Naive thymus-derived CD8-positive, alpha-beta T cell (primary cell): ENCODE data around the gene APLF. TPM values are rescaled to one million over a fixed set of nuclear protein-coding genes. Genes with fewer than 3 reads are reported as not detected.

Experiments
- ATAC-seq, 2 donors: fragments of 150-1000 bp; cut with Tn5 transposase in 1 of 2; sonication (Bioruptor Pico), chemical (Tn5 transposase) in 1 of 2; 1 replicate in 1 of 2; 2 replicates in 1 of 2; pipeline ENCODE4 v1.10.0; 2021; ENCODE audit warnings: mild to moderate bottlenecking in 2 of 2, moderate library complexity in 2 of 2
- POLR2A ChIA-PET: fragments of 350-600 bp; sonication (Branson Sonifier 250); formaldehyde crosslinking; loops from one replicate; lab custom pipeline; 2021; ENCODE audit warnings: antibody characterized with exemption; lab: Charles Lee
- DNase-seq, 10 donors: peaks; one replicate each; pipeline versions ENCODE4 v3.0.0 to v3.0.0-alpha.2; 2020 to 2022
- H3K27ac Mint-ChIP-seq, 10 donors: one replicate each; pipeline ENCODE4 v1.8.0; 2020 to 2022; ENCODE audit warnings: mild to moderate bottlenecking in 10 of 10, mixed read lengths in 10 of 10, moderate library complexity in 4 of 10, inconsistent platforms in 1 of 10
- H3K27me3 Mint-ChIP-seq, 5 donors: one replicate each; pipeline ENCODE4 v1.8.0; 2021 to 2022; ENCODE audit warnings: mixed read lengths in 5 of 5
- H3K36me3 Mint-ChIP-seq, 3 donors: one replicate each; pipeline ENCODE4 v1.8.0; 2020 to 2022; ENCODE audit warnings: mixed read lengths in 3 of 3, mild to moderate bottlenecking in 2 of 3, inconsistent platforms in 1 of 3
- H3K4me1 Mint-ChIP-seq, 4 donors: one replicate each; pipeline ENCODE4 v1.8.0; 2021 to 2022; ENCODE audit warnings: mixed read lengths in 4 of 4
- H3K4me3 Mint-ChIP-seq, 10 donors: one replicate each; pipeline ENCODE4 v1.8.0; 2020 to 2022; ENCODE audit warnings: mild to moderate bottlenecking in 10 of 10, mixed read lengths in 10 of 10, moderate library complexity in 6 of 10, inconsistent platforms in 1 of 10
- H3K9me3 Mint-ChIP-seq, 9 donors: one replicate each; pipeline ENCODE4 v1.8.0; 2020 to 2022; ENCODE audit warnings: mixed read lengths in 9 of 9, mild to moderate bottlenecking in 3 of 9, inconsistent platforms in 1 of 9, moderate library complexity in 1 of 9
- polyA plus RNA-seq, 3 donors: library from polyadenylated mRNA; unstranded; fragments of 300-500 nt; fragmentation: Illumina TruSeq; gene quantifications; one replicate each; pipeline ENCODE4 v1.2.3, GENCODE V29; 2021
- total RNA-seq, 8 experiments: library from RNA in 2 of 8; stranded (reverse) in 2 of 8; gene quantifications; one replicate each; pipeline ENCODE4 v1.2.3 and lab custom pipeline; 2021 to 2026

Gene APLF
- total and polyA plus RNA-seq, 5 experiments from 2014 or later = 1.4 to 9.7 (median 1.6) TPM

GRCh38 chr2:68489282-68489681, 21.9 kb downstream of the APLF start:
- no peak overlapping the region for H3K4me3 Mint-ChIP-seq

GRCh38 chr2:68491582-68491981, 24.2 kb downstream of the APLF start:
- Mint-ChIP-seq H3K27ac (no peak overlapping the region), H3K9me3 (peaks cover 0 to 12% (median 3%) of the 10 kb centered on the region in 9 donors), H3K4me1 (peaks cover 0 to 3% (median 1%) of the 10 kb centered on the region in 4 donors), H3K36me3 (peaks cover 6 to 27% (median 13%) of the 10 kb centered on the region in 3 donors), H3K4me3 (no peak overlapping the region), H3K27me3 (no peaks in the 10 kb centered on the region)
- POLR2A ChIA-PET = no interaction called here
- DNase-seq (no peak), ATAC-seq (no peak)

More at GRCh38 chr2:68489282-68489681, 21.9 kb downstream of the APLF start:
- POLR2A ChIA-PET = interaction anchor here (1.7 to 2.5 kb wide), 2 partner anchors 17 to 22 kb away, joined by 3 to 9 read pairs; partner anchors contain the start of genes APLF and FBXO48
- Mint-ChIP-seq H3K4me1 (peaks cover 0 to 3% (median 1%) of the 10 kb centered on the region in 4 donors), H3K36me3 (peaks cover 6 to 9% (median 6%) of the 10 kb centered on the region in 3 donors), H3K9me3 (peaks cover 0 to 3% (median 0%) of the 10 kb centered on the region in 9 donors), H3K27ac (no peak overlapping the region), H3K27me3 (no peaks in the 10 kb centered on the region)
- ATAC-seq = no peak
- DNase-seq = no peak

GRCh38 chr2:68499133-68499532, 31.7 kb downstream of the APLF start:
- Mint-ChIP-seq H3K4me1 (peaks cover 0 to 2% (median 0%) of the 10 kb centered on the region in 4 donors), H3K36me3 (peaks cover 0 to 22% (median 12%) of the 10 kb centered on the region in 3 donors), H3K27me3 (no peaks in the 10 kb centered on the region), H3K4me3 (no peak overlapping the region), H3K27ac (no peak overlapping the region), H3K9me3 (peaks cover 0 to 22% (median 10%) of the 10 kb centered on the region in 9 donors)
- DNase-seq (no peak), ATAC-seq (no peak)
- POLR2A ChIA-PET = no interaction called here

GRCh38 chr2:68500649-68501048, 33.3 kb downstream of the APLF start:
- peaks cover 0 to 8% (median 8%) of the 10 kb centered on the region in 3 donors for H3K36me3 Mint-ChIP-seq
- H3K9me3 Mint-ChIP-seq = peaks cover 0 to 16% (median 9%) of the 10 kb centered on the region in 9 donors
- no peak overlapping the region for H3K4me3 Mint-ChIP-seq
- no peaks in the 10 kb centered on the region for H3K27me3 Mint-ChIP-seq
- DNase-seq = no peak
- peaks cover 3 to 4% (median 4%) of the 10 kb centered on the region in 4 donors for H3K4me1 Mint-ChIP-seq
- H3K27ac Mint-ChIP-seq = no peak overlapping the region
- POLR2A ChIA-PET = no interaction called here
- no peak for ATAC-seq

- Mint-ChIP-seq H3K4me3 (no peak overlapping the region), H3K27me3 (no peaks in the 10 kb centered on the region), H3K27ac (peak overlapping the region in 1 of 10 donors; percentile 20), H3K36me3 (peaks cover 0 to 12% (median under 1%) of the 10 kb centered on the region in 3 donors), H3K9me3 (peaks cover 0 to 8% (median 3%) of the 10 kb centered on the region in 9 donors), H3K4me1 (peaks cover 12 to 16% (median 14%) of the 10 kb centered on the region in 4 donors)
- POLR2A ChIA-PET = no interaction called here
- DNase-seq (no peak), ATAC-seq (no peak)
These were observed 34.4 kb downstream of the APLF start for GRCh38 chr2:68501768-68502167.

- no peak for ATAC-seq
- H3K27me3 Mint-ChIP-seq = no peaks in the 10 kb centered on the region
- H3K4me1 Mint-ChIP-seq = peaks cover 12 to 24% (median 17%) of the 10 kb centered on the region in 4 donors
- no peak for DNase-seq
- H3K9me3 Mint-ChIP-seq = peaks cover 0 to 8% (median 0%) of the 10 kb centered on the region in 9 donors
- peak overlapping the region in 8 of 10 donors; percentile 3 to 66 (median 50) for H3K4me3 Mint-ChIP-seq
- peaks cover 0 to 14% (median 10%) of the 10 kb centered on the region in 3 donors for H3K36me3 Mint-ChIP-seq
- POLR2A ChIA-PET = interaction anchor here (1.3 to 2.0 kb wide), 2 partner anchors 10 to 17 kb away, joined by 3 to 6 read pairs; no protein-coding TSS in a partner anchor
- peak overlapping the region in 8 of 10 donors; percentile 16 to 88 (median 32) for H3K27ac Mint-ChIP-seq
These were observed 38.3 kb downstream of the APLF start for GRCh38 chr2:68505603-68506159.

GRCh38 chr2:68506170-68506569, 38.8 kb downstream of the APLF start:
- Mint-ChIP-seq H3K27ac (peak overlapping the region; percentile 0 to 88 (median 26)), H3K36me3 (peaks cover 0 to 14% (median 10%) of the 10 kb centered on the region in 3 donors), H3K4me3 (peak overlapping the region; percentile 3 to 66 (median 49)), H3K9me3 (peaks cover 0 to 8% (median 0%) of the 10 kb centered on the region in 9 donors), H3K27me3 (no peaks in the 10 kb centered on the region), H3K4me1 (peaks cover 10 to 24% (median 17%) of the 10 kb centered on the region in 4 donors)
- peak; percentile 61 to 75 for ATAC-seq
- peak in 2 of 10 donors; percentile 9 to 13 for DNase-seq
- POLR2A ChIA-PET = interaction anchor here (0.8 to 2.0 kb wide), 3 partner anchors 9 to 261 kb away, joined by 3 to 6 read pairs (median 3); no protein-coding TSS in a partner anchor

GRCh38 chr2:68512326-68512725, 44.9 kb downstream of the APLF start:
- H3K36me3 Mint-ChIP-seq = peaks cover 0 to 26% (median 13%) of the 10 kb centered on the region in 3 donors
- POLR2A ChIA-PET = no interaction called here
- H3K4me3 Mint-ChIP-seq = no peak overlapping the region
- DNase-seq (no peak), ATAC-seq (no peak)
- H3K4me1 Mint-ChIP-seq = peaks cover 0 to 3% (median 0%) of the 10 kb centered on the region in 4 donors
- peaks cover 2 to 19% (median 10%) of the 10 kb centered on the region in 9 donors for H3K9me3 Mint-ChIP-seq
- no peaks in the 10 kb centered on the region for H3K27me3 Mint-ChIP-seq
- H3K27ac Mint-ChIP-seq = no peak overlapping the region

GRCh38 chr2:68512966-68513365, 45.6 kb downstream of the APLF start:
- H3K4me1 Mint-ChIP-seq = no peaks in the 10 kb centered on the region
- peaks cover 2 to 18% (median 10%) of the 10 kb centered on the region in 9 donors for H3K9me3 Mint-ChIP-seq
- DNase-seq (no peak), ATAC-seq (no peak)
- H3K27me3 Mint-ChIP-seq = no peaks in the 10 kb centered on the region
- no peak overlapping the region for H3K27ac Mint-ChIP-seq
- POLR2A ChIA-PET = no interaction called here
- H3K36me3 Mint-ChIP-seq = peaks cover 0 to 26% (median 13%) of the 10 kb centered on the region in 3 donors
- no peak overlapping the region for H3K4me3 Mint-ChIP-seq

GRCh38 chr2:68514316-68514929, 47.0 kb downstream of the APLF start:
- POLR2A ChIA-PET = interaction anchor here (1.7 kb wide), 1 partner anchor 8 kb away, joined by 6 read pairs; no protein-coding TSS in a partner anchor
- no peak for DNase-seq
- no peaks in the 10 kb centered on the region for H3K4me1 Mint-ChIP-seq
- no peak for ATAC-seq
- no peak overlapping the region for H3K4me3 Mint-ChIP-seq
- no peak overlapping the region for H3K27ac Mint-ChIP-seq
- H3K27me3 Mint-ChIP-seq = no peaks in the 10 kb centered on the region
- H3K9me3 Mint-ChIP-seq = peaks cover 0 to 14% (median 8%) of the 10 kb centered on the region in 9 donors
- H3K36me3 Mint-ChIP-seq = peaks cover 0 to 17% (median 10%) of the 10 kb centered on the region in 3 donors

GRCh38 chr2:68516051-68516955, 48.9 kb downstream of the APLF start:
- H3K36me3 Mint-ChIP-seq = peaks cover 0 to 15% (median 10%) of the 10 kb centered on the region in 3 donors
- H3K4me1 Mint-ChIP-seq = peaks cover 0 to 2% (median 0%) of the 10 kb centered on the region in 4 donors
- peaks cover 0 to 14% (median 8%) of the 10 kb centered on the region in 9 donors for H3K9me3 Mint-ChIP-seq
- POLR2A ChIA-PET = interaction anchor here (1.3 to 1.7 kb wide), 3 partner anchors 10 to 63 kb away, joined by 3 to 6 read pairs (median 5); partner anchors contain the start of genes APLF and FBXO48
- ATAC-seq = peak; percentile 55 to 62
- H3K27ac Mint-ChIP-seq = peak overlapping the region in 1 of 10 donors; percentile 70
- H3K27me3 Mint-ChIP-seq = no peaks in the 10 kb centered on the region
- peak in 2 of 10 donors; percentile 32 to 36 for DNase-seq
- H3K4me3 Mint-ChIP-seq = no peak overlapping the region

GRCh38 chr2:68519236-68519635, 51.9 kb downstream of the APLF start:
- H3K27me3 Mint-ChIP-seq = no peaks in the 10 kb centered on the region
- no peak overlapping the region for H3K27ac Mint-ChIP-seq
- peak in 1 of 10 donors; percentile 22 for DNase-seq
- H3K36me3 Mint-ChIP-seq = peaks cover 0 to 7% (median 6%) of the 10 kb centered on the region in 3 donors
- H3K9me3 Mint-ChIP-seq = peaks cover 0 to 8% (median 4%) of the 10 kb centered on the region in 9 donors
- POLR2A ChIA-PET = no interaction called here
- H3K4me3 Mint-ChIP-seq = peak overlapping the region in 1 of 10 donors; percentile 29
- peaks cover 0 to 2% (median 0%) of the 10 kb centered on the region in 4 donors for H3K4me1 Mint-ChIP-seq
- no peak for ATAC-seq
